Measurements from ENCODE around the gene HSP90B1. TPM values are rescaled to one million over a fixed set of nuclear protein-coding genes. Genes with fewer than 3 reads are reported as not detected.

HSP90B1 gene
- total and polyA plus RNA-seq, 2 of the 13 experiments (the other 11 are each of a cell fraction or from before 2014, with no cell fraction given): 800 to 954 TPM

DNA sequence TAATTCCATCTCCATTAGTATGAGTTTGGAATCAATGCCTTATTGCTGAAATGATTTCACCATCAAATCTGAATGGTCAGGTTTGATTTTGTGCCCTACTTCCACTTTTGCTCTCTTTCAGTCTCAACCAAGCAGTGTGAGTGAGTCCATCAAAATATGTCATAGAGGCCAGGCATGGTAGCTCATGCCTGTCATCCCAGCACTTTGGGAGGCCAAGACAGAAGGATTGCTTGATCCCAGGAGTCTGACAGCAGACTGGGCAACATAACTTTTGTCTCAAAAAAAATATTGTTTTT is 22.0 kb upstream of the HSP90B1 start:
- ChIA-PET CTCF (ENCODE audit: low intra/inter-chr PET ratio, low total read pairs) (no interaction called here), POLR2A (no interaction called here)
- no peaks in the 10 kb centered on the region for H4K20me1 ChIP-seq (ENCODE audit: insufficient read depth, low read length)
- no peaks in the 10 kb centered on the region for H3K4me1 ChIP-seq (ENCODE audit: insufficient read depth, low read length)
- DNase-seq (ENCODE audit: low spot score): no peak
- intact Hi-C loops (cut with micrococcal nuclease; ENCODE audit: unreplicated experiment) (no loop called here), in situ Hi-C loops (cut with HindIII; ENCODE audit: extremely low pct_ligation_motif_present, low pct_unique_long_range_greater_than_20kb) (no loop called here)
- no TSS peak for BruUV-seq (replicated peaks)
- H3K4me3 ChIP-seq (replicated peaks in 1 of 3; ENCODE audit: insufficient read depth in 1 of 3, low read depth in 2 of 3, low read length in 3 of 3): no peak overlapping the region
- TF ChIP-seq ZNF260 (CRISPR knock-in tag; IDR thresholded peaks at IDR 0.05; ENCODE audit: borderline replicate concordance, low read depth): no peak
- TF ChIP-seq KDM2A (CRISPR knock-in tag; IDR thresholded peaks at IDR 0.05; ENCODE audit: borderline replicate concordance, low read depth): no peak
- no peak for TF ChIP-seq ZNF350 (CRISPR knock-in tag; IDR thresholded peaks at IDR 0.05; ENCODE audit: borderline replicate concordance, low read depth)
- no peak for TF ChIP-seq MAFG (CRISPR knock-in tag; IDR thresholded peaks at IDR 0.05)
- TF ChIP-seq HMGA1 (CRISPR knock-in tag; conservative IDR thresholded peaks at IDR 0.05): no peak
- no peak for TF ChIP-seq KAT8 (CRISPR knock-in tag; IDR thresholded peaks at IDR 0.05)
- TF ChIP-seq ZBTB1 (CRISPR knock-in tag; IDR thresholded peaks at IDR 0.05; ENCODE audit: borderline replicate concordance): no peak
- TF ChIP-seq MED8 (CRISPR knock-in tag; IDR thresholded peaks at IDR 0.05; ENCODE audit: insufficient replicate concordance): no peak
- no peak for TF ChIP-seq ZNF460 (CRISPR knock-in tag; IDR thresholded peaks at IDR 0.05; ENCODE audit: borderline replicate concordance)
- no peak for TF ChIP-seq FOXP1 (IDR thresholded peaks at IDR 0.05)
- no peak for TF ChIP-seq FOXP1 (CRISPR knock-in tag; IDR thresholded peaks at IDR 0.05)
- no peak for TF ChIP-seq MAF1 (CRISPR knock-in tag; IDR thresholded peaks at IDR 0.05; ENCODE audit: borderline replicate concordance)
- no peak for TF ChIP-seq ZNF737 (CRISPR knock-in tag; IDR thresholded peaks at IDR 0.05; ENCODE audit: borderline replicate concordance)
- TF ChIP-seq, protein P1, sequence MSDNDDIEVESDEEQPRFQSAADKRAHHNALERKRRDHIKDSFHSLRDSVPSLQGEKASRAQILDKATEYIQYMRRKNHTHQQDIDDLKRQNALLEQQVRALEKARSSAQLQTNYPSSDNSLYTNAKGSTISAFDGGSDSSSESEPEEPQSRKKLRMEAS (IDR thresholded peaks at IDR 0.05): no peak
- no peak for TF ChIP-seq MEIS2 (CRISPR knock-in tag; IDR thresholded peaks at IDR 0.05)
- TF ChIP-seq, protein P2, sequence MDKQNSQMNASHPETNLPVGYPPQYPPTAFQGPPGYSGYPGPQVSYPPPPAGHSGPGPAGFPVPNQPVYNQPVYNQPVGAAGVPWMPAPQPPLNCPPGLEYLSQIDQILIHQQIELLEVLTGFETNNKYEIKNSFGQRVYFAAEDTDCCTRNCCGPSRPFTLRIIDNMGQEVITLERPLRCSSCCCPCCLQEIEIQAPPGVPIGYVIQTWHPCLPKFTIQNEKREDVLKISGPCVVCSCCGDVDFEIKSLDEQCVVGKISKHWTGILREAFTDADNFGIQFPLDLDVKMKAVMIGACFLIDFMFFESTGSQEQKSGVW (CRISPR knock-in tag; IDR thresholded peaks at IDR 0.05; ENCODE audit: borderline replicate concordance): no peak
- H3K9ac ChIP-seq (ENCODE audit: insufficient read depth, low read depth, low read length): no peak overlapping the region
- peaks cover 0 to 9% of the 10 kb centered on the region in 2 experiments; a peak in 2 of 5 replicates for H3K27me3 ChIP-seq (ENCODE audit: control insufficient read depth in 1 of 2, insufficient read depth in 2 of 2, low read length in 2 of 2)
- H3K27ac ChIP-seq (ENCODE audit: extremely low read length, insufficient read depth, low read length): no peak overlapping the region
- H3K79me2 ChIP-seq (ENCODE audit: insufficient read depth, low read length): no peaks in the 10 kb centered on the region
- no peak overlapping the region for H2AFZ ChIP-seq (ENCODE audit: low read length)
- no peaks in the 10 kb centered on the region for H3K9me3 ChIP-seq (ENCODE audit: low read length)
- no peak for ATAC-seq
- no peaks in the 10 kb centered on the region for H3K36me3 ChIP-seq (replicated peaks in 1 of 2; ENCODE audit: control insufficient read depth in 1 of 2, insufficient read depth in 2 of 2, low read length in 2 of 2)
- H3K4me2 ChIP-seq (ENCODE audit: low read depth, low read length): no peak overlapping the region
- no peak for FAIRE-seq
